ENCODE measurements around the gene SLC16A1.
A peak's percentile ranks its signal among the peaks of the same experiment; 100 is the strongest.

SLC16A1 gene

GRCh38 chr1:112954945-112955772 is 837 bp downstream of the SLC16A1 start:
- TF ChIP-seq EGR1 (IDR thresholded peaks at IDR 0.05) (no peak), TCF12 (IDR thresholded peaks at IDR 0.05; ENCODE audit: low read depth) (0 out of 2 replicates have a peak, but pooled peaks have one; percentile 15), ZBTB7A (IDR thresholded peaks at IDR 0.05; ENCODE audit: low read depth) (peak; percentile 46; the same call in 1 of the 2 replicates), EP300 (IDR thresholded peaks at IDR 0.05; ENCODE audit: borderline replicate concordance) (0 out of 2 replicates have a peak, but pooled peaks have one; percentile 6), TAF1 (IDR thresholded peaks at IDR 0.05; ENCODE audit: low read depth) (peak; percentile 44; the same call in 1 of the 2 replicates), CEBPB (IDR thresholded peaks at IDR 0.05) (no peak), NFIC (IDR thresholded peaks at IDR 0.05) (peak; percentile 7; the same call in 1 of the 2 replicates), FOXM1 (IDR thresholded peaks at IDR 0.05; ENCODE audit: borderline replicate concordance, low read depth) (0 out of 2 replicates have a peak, but pooled peaks have one; percentile 6), TEAD4 (IDR thresholded peaks at IDR 0.05) (peak; percentile 52), YY1 (IDR thresholded peaks at IDR 0.05; ENCODE audit: low read depth) (peak; percentile 22; the same call in 1 of the 2 replicates), REST (IDR thresholded peaks at IDR 0.05; ENCODE audit: low read depth) (no peak), USF1 (IDR thresholded peaks at IDR 0.05) (no peak), RAD21 (IDR thresholded peaks at IDR 0.05; ENCODE audit: low read depth) (no peak), CREB1 (IDR thresholded peaks at IDR 0.05; ENCODE audit: low read depth) (no peak), MAX (IDR thresholded peaks at IDR 0.05) (no peak)

- no peak for TF ChIP-seq RAD21 (IDR thresholded peaks at IDR 0.05; ENCODE audit: low read depth)
- TF ChIP-seq CEBPB (IDR thresholded peaks at IDR 0.05) = no peak
- TF ChIP-seq CREB1 (IDR thresholded peaks at IDR 0.05; ENCODE audit: low read depth) = no peak
- TF ChIP-seq YY1 (IDR thresholded peaks at IDR 0.05; ENCODE audit: low read depth) = no peak
- no peak for TF ChIP-seq EGR1 (IDR thresholded peaks at IDR 0.05)
- TF ChIP-seq FOXM1 (IDR thresholded peaks at IDR 0.05; ENCODE audit: borderline replicate concordance, low read depth) = no peak
- TF ChIP-seq USF1 (IDR thresholded peaks at IDR 0.05) = no peak
- TF ChIP-seq TAF1 (IDR thresholded peaks at IDR 0.05; ENCODE audit: low read depth) = no peak
- no peak for TF ChIP-seq ZBTB7A (IDR thresholded peaks at IDR 0.05; ENCODE audit: low read depth)
- no peak for TF ChIP-seq NFIC (IDR thresholded peaks at IDR 0.05)
- TF ChIP-seq MAX (IDR thresholded peaks at IDR 0.05) = no peak
- no peak for TF ChIP-seq REST (IDR thresholded peaks at IDR 0.05; ENCODE audit: low read depth)
- TF ChIP-seq TEAD4 (IDR thresholded peaks at IDR 0.05) = no peak
- no peak for TF ChIP-seq EP300 (IDR thresholded peaks at IDR 0.05; ENCODE audit: borderline replicate concordance)
- TF ChIP-seq TCF12 (IDR thresholded peaks at IDR 0.05; ENCODE audit: low read depth) = no peak
Measured at GRCh38 chr1:112954017-112954650, 1.9 kb downstream of the SLC16A1 start.

GRCh38 chr1:112950426-112950825 is 5.6 kb downstream of the SLC16A1 start:
- TF ChIP-seq FOXM1 (IDR thresholded peaks at IDR 0.05; ENCODE audit: borderline replicate concordance, low read depth) (no peak), TAF1 (IDR thresholded peaks at IDR 0.05; ENCODE audit: low read depth) (no peak), EGR1 (IDR thresholded peaks at IDR 0.05) (no peak), YY1 (IDR thresholded peaks at IDR 0.05; ENCODE audit: low read depth) (no peak), TEAD4 (IDR thresholded peaks at IDR 0.05) (no peak), REST (IDR thresholded peaks at IDR 0.05; ENCODE audit: low read depth) (no peak), ZBTB7A (IDR thresholded peaks at IDR 0.05; ENCODE audit: low read depth) (no peak), MAX (IDR thresholded peaks at IDR 0.05) (no peak)

Data from Ishikawa (cell line).